IPS-NIHi11 (cell line): Measurements from ENCODE around the gene TCN1.

ENCODE experiments used
- DNase-seq: peaks from one replicate; pipeline ENCODE4 v3.0.0; 2012; ENCODE audit warnings: mixed read lengths, low spot score

TCN1 gene

GRCh38 chr11:59807047-59807610, 59.2 kb downstream of the TCN1 start:
- no peak for DNase-seq

- no peak for DNase-seq
Measured at GRCh38 chr11:59804061-59804460, 62.2 kb downstream of the TCN1 start.
